Hepatocyte (in vitro differentiated cells): ENCODE data around the gene NDUFA5. TPM values are rescaled to one million over a fixed set of nuclear protein-coding genes. Genes with fewer than 3 reads are reported as not detected.

Source experiments
- DNase-seq: peaks from one replicate; pipeline ENCODE4 v3.0.0-alpha.2; 2016; ENCODE audit warnings: low spot score
- H2AFZ ChIP-seq: fragments of 200-600 bp; sonication (generic); 2 replicates; pipeline ENCODE4 v1.6.0; 2016; ENCODE audit warnings: antibody characterized with exemption, mild to moderate bottlenecking
- H3K27ac ChIP-seq: fragments of 200-600 bp; sonication (generic); 2 replicates; pipeline ENCODE4 v1.5.1; 2016; ENCODE audit warnings: mild to moderate bottlenecking
- H3K27me3 ChIP-seq: fragments of 200-600 bp; sonication (generic); 2 replicates; pipeline ENCODE4 v1.6.1; 2016
- H3K36me3 ChIP-seq: fragments of 200-600 bp; sonication (generic); replicated peaks from 2 replicates; pipeline ENCODE4 v1.5.1; 2016; ENCODE audit warnings: low read depth; ENCODE audit not compliant: insufficient read depth
- H3K4me1 ChIP-seq: fragments of 200-600 bp; sonication (generic); 2 replicates; pipeline ENCODE4 v1.5.1; 2016; ENCODE audit warnings: mild to moderate bottlenecking, moderate library complexity; ENCODE audit not compliant: insufficient read depth
- H3K4me2 ChIP-seq: fragments of 200-600 bp; sonication (generic); 2 replicates; pipeline ENCODE4 v1.6.0; 2016
- H3K4me3 ChIP-seq: fragments of 200-600 bp; sonication (generic); 2 replicates; pipeline ENCODE4 v1.5.1; 2016; ENCODE audit warnings: mild to moderate bottlenecking
- H3K79me2 ChIP-seq: fragments of 200-600 bp; sonication (generic); 2 replicates; pipeline ENCODE4 v1.6.0; 2017; ENCODE audit warnings: mild to moderate bottlenecking
- H3K9me2 ChIP-seq: fragments of 200-600 bp; sonication (generic); replicated peaks from 2 replicates; pipeline ENCODE4 v1.6.0; 2017; ENCODE audit warnings: mild to moderate bottlenecking; ENCODE audit not compliant: insufficient read depth
- H3K9me3 ChIP-seq: fragments of 200-600 bp; sonication (generic); 2 replicates; pipeline ENCODE4 v1.5.1; 2016; ENCODE audit warnings: low read depth, mild to moderate bottlenecking
- H4K20me1 ChIP-seq: fragments of 200-600 bp; sonication (generic); 2 replicates; pipeline ENCODE4 v1.6.0; 2016; ENCODE audit warnings: mild to moderate bottlenecking; ENCODE audit not compliant: insufficient read depth, poor library complexity, severe bottlenecking
- EZH2 ChIP-seq: fragments of 200-600 bp; sonication (generic); IDR thresholded peaks from 2 replicates; pipeline ENCODE4 v1.6.1; 2016; ENCODE audit warnings: antibody characterized with exemption, mild to moderate bottlenecking, borderline replicate concordance
- EZH2phosphoT487 ChIP-seq: fragments of 200-600 bp; sonication (generic); IDR thresholded peaks from one replicate; pipeline ENCODE4 v1.6.1; 2018; ENCODE audit warnings: antibody characterized with exemption, mild to moderate bottlenecking, low read depth, moderate library complexity; ENCODE audit not compliant: unreplicated experiment, severe bottlenecking
- WGBS: methylation state at CpG from one replicate; pipeline ENCODE4 v1.1.6; 2016; ENCODE audit warnings: low lambda C conversion rate; ENCODE audit errors: missing lambda C conversion rate; 5-methylcytosine and 5-hydroxymethylcytosine counted together
- polyA plus RNA-seq: library from polyadenylated mRNA; unstranded; fragments of >200 nt; fragmentation: Nextera tagmentation; extraction: Ambion mirVana; gene quantifications from 2 replicates; pipeline ENCODE4 v1.2.1, GENCODE V29; 2016
- total RNA-seq: library from RNA; depleted of rRNA; stranded (reverse); fragments of >200 nt; gene quantifications from 2 replicates; pipeline ENCODE4 v1.2.3, GENCODE V29; 2014
- TF ChIP-seq, protein P1 (sequence below): fragments of 200-600 bp; sonication (generic); IDR thresholded peaks from 2 replicates; pipeline ENCODE4 v1.5.1; 2016; ENCODE audit warnings: antibody characterized with exemption, mild to moderate bottlenecking; ENCODE audit not compliant: poor library complexity

Gene NDUFA5
- total RNA-seq: 94.9 and 104 TPM in 2 replicates
- polyA plus RNA-seq: 127 and 137 TPM in 2 replicates

GRCh38 chr7:123557398-123558288, at the start of gene NDUFA5:
NDUFA5 (minus strand) TSS chr7:123557818; CDS start chr7:123557795, 23 bp downstream.
- TF ChIP-seq EZH2: no peak
- TF ChIP-seq, protein P1, sequence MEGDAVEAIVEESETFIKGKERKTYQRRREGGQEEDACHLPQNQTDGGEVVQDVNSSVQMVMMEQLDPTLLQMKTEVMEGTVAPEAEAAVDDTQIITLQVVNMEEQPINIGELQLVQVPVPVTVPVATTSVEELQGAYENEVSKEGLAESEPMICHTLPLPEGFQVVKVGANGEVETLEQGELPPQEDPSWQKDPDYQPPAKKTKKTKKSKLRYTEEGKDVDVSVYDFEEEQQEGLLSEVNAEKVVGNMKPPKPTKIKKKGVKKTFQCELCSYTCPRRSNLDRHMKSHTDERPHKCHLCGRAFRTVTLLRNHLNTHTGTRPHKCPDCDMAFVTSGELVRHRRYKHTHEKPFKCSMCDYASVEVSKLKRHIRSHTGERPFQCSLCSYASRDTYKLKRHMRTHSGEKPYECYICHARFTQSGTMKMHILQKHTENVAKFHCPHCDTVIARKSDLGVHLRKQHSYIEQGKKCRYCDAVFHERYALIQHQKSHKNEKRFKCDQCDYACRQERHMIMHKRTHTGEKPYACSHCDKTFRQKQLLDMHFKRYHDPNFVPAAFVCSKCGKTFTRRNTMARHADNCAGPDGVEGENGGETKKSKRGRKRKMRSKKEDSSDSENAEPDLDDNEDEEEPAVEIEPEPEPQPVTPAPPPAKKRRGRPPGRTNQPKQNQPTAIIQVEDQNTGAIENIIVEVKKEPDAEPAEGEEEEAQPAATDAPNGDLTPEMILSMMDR: no peak
- TF ChIP-seq EZH2phosphoT487: no peak
- WGBS: 4% methylated on average over 40 of the region's 40 CpGs
- peak; percentile 100 for DNase-seq

GRCh38 chr7:123604739-123605138, 47.1 kb upstream of the NDUFA5 start:
- no peaks in the 10 kb centered on the region for H3K27me3 ChIP-seq
- no peaks in the 10 kb centered on the region for H3K79me2 ChIP-seq
- no peak for TF ChIP-seq EZH2
- TF ChIP-seq EZH2phosphoT487: no peak
- H3K4me2 ChIP-seq: no peak overlapping the region
- no peaks in the 10 kb centered on the region for H4K20me1 ChIP-seq
- no peaks in the 10 kb centered on the region for H3K4me1 ChIP-seq
- no peak overlapping the region for H2AFZ ChIP-seq
- no peak overlapping the region for H3K27ac ChIP-seq
- no peaks in the 10 kb centered on the region for H3K9me2 ChIP-seq
- no peaks in the 10 kb centered on the region for H3K9me3 ChIP-seq
- no peak for DNase-seq
- H3K4me3 ChIP-seq: no peak overlapping the region
- H3K36me3 ChIP-seq: no peaks in the 10 kb centered on the region
- WGBS: 57% methylated on average over 3 of the region's 3 CpGs

More at GRCh38 chr7:123557398-123558288, at the start of gene NDUFA5:
- Histone ChIP-seq H3K27me3 (no peaks in the 10 kb centered on the region), H3K27ac (peak within 1 kb of the TSS; percentile 90), H4K20me1 (no peaks in the 10 kb centered on the region), H3K36me3 (no peaks in the 10 kb centered on the region), H3K4me2 (peak within 1 kb of the TSS; percentile 86), H3K79me2 (peaks cover 42% of the 10 kb centered on the region), H3K9me3 (no peaks in the 10 kb centered on the region), H3K4me3 (peak within 1 kb of the TSS; percentile 60), H3K4me1 (peaks cover 10% of the 10 kb centered on the region), H3K9me2 (no peaks in the 10 kb centered on the region), H2AFZ (peak within 1 kb of the TSS; percentile 74)

- TF ChIP-seq EZH2 (no peak), EZH2phosphoT487 (no peak)
- TF ChIP-seq, protein P1: no peak
- Histone ChIP-seq H3K27me3 (no peaks in the 10 kb centered on the region), H3K36me3 (no peaks in the 10 kb centered on the region), H3K79me2 (no peaks in the 10 kb centered on the region), H3K4me2 (no peak overlapping the region), H3K9me2 (no peaks in the 10 kb centered on the region), H3K4me3 (no peak overlapping the region), H3K9me3 (no peaks in the 10 kb centered on the region), H2AFZ (no peak overlapping the region), H3K4me1 (no peaks in the 10 kb centered on the region), H4K20me1 (no peaks in the 10 kb centered on the region), H3K27ac (no peak overlapping the region)
- 91% methylated on average over 3 of the region's 3 CpGs for WGBS
- no peak for DNase-seq
These were observed 45.0 kb upstream of the NDUFA5 start for GRCh38 chr7:123602648-123603047.

DNA sequence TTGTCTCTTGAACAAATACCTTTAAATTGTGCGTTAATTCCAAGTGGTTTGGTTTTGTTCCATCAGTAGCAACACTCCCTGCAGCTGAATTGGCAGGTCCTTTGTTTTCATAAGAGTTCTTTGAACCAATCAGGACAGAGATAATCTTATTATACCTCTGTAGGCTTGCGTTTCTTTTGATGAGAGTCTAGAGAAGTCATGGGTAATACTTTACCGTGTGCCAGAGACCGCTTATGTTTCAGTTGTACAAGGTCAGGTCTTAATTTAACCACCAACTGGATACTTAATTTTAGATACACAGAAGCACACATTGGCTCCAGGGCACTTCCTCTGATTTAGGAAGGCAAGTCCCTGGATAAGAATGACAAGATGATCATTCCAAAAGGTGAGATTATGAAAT, 43.9 kb upstream of the NDUFA5 start, which contains the start of gene ASB15:
ASB15 (plus strand) TSS at position 292 of the 400 bp plus-strand sequence. CDS start 12,682 bp downstream, outside the sequence.
- H3K9me3 ChIP-seq: no peaks in the 10 kb centered on the region
- H4K20me1 ChIP-seq: no peaks in the 10 kb centered on the region
- DNase-seq: no peak
- TF ChIP-seq EZH2phosphoT487: no peak
- no peak for TF ChIP-seq EZH2
- TF ChIP-seq, protein P1: no peak
- H3K4me3 ChIP-seq: no peak within 1 kb of the TSS
- H2AFZ ChIP-seq: no peak within 1 kb of the TSS
- no peaks in the 10 kb centered on the region for H3K36me3 ChIP-seq
- H3K4me1 ChIP-seq: no peaks in the 10 kb centered on the region
- H3K79me2 ChIP-seq: no peaks in the 10 kb centered on the region
- no peak within 1 kb of the TSS for H3K4me2 ChIP-seq
- no peak within 1 kb of the TSS for H3K27ac ChIP-seq
- no peaks in the 10 kb centered on the region for H3K27me3 ChIP-seq
- 76% methylated on average over 4 of the region's 4 CpGs for WGBS
- no peaks in the 10 kb centered on the region for H3K9me2 ChIP-seq
